PFSK-1 (cell line): ENCODE data around the gene MTTP.

Source experiments
- FOXP2 ChIP-seq: optimal IDR thresholded peaks from 2 replicates; pipeline ENCODE3; 2011; ENCODE audit warnings: borderline replicate concordance, control low read depth, inconsistent platforms; ENCODE audit not compliant: insufficient read depth; ENCODE audit errors: extremely low read length, extremely low read depth
- POLR2AphosphoS5 ChIP-seq: IDR thresholded peaks from 2 replicates; pipeline ENCODE4 v1.6.1; 2012; ENCODE audit warnings: low read depth, mild to moderate bottlenecking, control low read depth, low read length, moderate library complexity
- SIN3A ChIP-seq: IDR thresholded peaks from 2 replicates; pipeline ENCODE4 v1.6.1; 2012; ENCODE audit warnings: mild to moderate bottlenecking, low read length, moderate library complexity, borderline replicate concordance; ENCODE audit not compliant: insufficient read depth
- TAF1 ChIP-seq: IDR thresholded peaks from 2 replicates; pipeline ENCODE4 v1.6.1; 2012; ENCODE audit warnings: low read length, control low read depth, borderline replicate concordance; ENCODE audit not compliant: insufficient read depth
- TF ChIP-seq, protein P1 (sequence below), 2 experiments: IDR thresholded peaks; 2 replicates each; pipeline versions ENCODE4 v1.6.1 to v1.8.0; 2011 to 2012; ENCODE audit warnings: low read depth in 2 of 2, low read length in 2 of 2, control low read depth in 1 of 2, inconsistent platforms in 1 of 2, mild to moderate bottlenecking in 1 of 2, moderate library complexity in 1 of 2; ENCODE audit not compliant: insufficient read depth in 1 of 2

Gene MTTP

DNA sequence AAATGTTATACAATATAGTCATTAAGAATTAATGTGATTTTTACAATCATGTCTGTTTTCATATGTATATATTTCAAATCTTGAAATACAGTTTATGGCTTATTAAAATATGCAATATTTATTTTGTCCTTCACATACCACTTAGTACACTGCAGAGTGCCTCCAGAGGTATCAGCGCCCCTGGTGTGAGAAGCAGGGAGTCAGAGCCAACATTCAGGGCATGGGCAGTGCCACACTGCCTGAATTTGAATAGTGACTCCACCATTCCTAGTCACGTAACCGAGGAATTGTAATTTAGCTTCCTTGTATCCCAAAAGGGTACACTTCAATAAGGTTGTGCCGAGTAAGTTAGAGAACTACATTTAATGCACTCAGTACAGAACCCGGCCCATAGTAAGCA, 87.3 kb downstream of the MTTP start:
- no peak for TF ChIP-seq FOXP2
- TF ChIP-seq, protein P1, sequence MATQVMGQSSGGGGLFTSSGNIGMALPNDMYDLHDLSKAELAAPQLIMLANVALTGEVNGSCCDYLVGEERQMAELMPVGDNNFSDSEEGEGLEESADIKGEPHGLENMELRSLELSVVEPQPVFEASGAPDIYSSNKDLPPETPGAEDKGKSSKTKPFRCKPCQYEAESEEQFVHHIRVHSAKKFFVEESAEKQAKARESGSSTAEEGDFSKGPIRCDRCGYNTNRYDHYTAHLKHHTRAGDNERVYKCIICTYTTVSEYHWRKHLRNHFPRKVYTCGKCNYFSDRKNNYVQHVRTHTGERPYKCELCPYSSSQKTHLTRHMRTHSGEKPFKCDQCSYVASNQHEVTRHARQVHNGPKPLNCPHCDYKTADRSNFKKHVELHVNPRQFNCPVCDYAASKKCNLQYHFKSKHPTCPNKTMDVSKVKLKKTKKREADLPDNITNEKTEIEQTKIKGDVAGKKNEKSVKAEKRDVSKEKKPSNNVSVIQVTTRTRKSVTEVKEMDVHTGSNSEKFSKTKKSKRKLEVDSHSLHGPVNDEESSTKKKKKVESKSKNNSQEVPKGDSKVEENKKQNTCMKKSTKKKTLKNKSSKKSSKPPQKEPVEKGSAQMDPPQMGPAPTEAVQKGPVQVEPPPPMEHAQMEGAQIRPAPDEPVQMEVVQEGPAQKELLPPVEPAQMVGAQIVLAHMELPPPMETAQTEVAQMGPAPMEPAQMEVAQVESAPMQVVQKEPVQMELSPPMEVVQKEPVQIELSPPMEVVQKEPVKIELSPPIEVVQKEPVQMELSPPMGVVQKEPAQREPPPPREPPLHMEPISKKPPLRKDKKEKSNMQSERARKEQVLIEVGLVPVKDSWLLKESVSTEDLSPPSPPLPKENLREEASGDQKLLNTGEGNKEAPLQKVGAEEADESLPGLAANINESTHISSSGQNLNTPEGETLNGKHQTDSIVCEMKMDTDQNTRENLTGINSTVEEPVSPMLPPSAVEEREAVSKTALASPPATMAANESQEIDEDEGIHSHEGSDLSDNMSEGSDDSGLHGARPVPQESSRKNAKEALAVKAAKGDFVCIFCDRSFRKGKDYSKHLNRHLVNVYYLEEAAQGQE (IDR thresholded peaks at IDR 0.05; ENCODE audit: insufficient read depth in 1 of 2, low read depth in 2 of 2, low read length in 2 of 2): no peak
- no peak for TF ChIP-seq POLR2AphosphoS5
- TF ChIP-seq TAF1: no peak
- TF ChIP-seq SIN3A: no peak

DNA sequence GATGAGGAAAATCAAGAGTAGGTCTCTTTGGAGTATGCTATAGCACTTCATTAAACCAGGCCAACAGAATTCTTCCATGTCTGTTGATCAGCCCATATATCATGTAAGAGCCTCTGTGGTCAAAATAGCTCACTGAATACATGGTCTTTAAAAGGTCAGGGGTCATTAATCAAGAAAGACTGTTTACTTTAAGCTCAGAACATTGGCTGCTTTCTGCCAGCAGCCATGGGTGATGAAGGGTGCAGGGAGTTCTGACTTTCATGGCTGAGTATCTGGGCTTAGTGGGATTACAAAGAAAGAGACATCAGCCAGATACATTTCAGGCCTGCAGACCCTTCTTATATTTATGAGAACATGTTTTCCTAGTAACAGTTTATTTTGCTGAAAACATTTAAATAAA, 90.1 kb downstream of the MTTP start:
- TF ChIP-seq TAF1: no peak
- TF ChIP-seq POLR2AphosphoS5: no peak
- no peak for TF ChIP-seq FOXP2
- TF ChIP-seq SIN3A: no peak
- TF ChIP-seq, protein P1 (IDR thresholded peaks at IDR 0.05; ENCODE audit: insufficient read depth in 1 of 2, low read depth in 2 of 2, low read length in 2 of 2): no peak

DNA sequence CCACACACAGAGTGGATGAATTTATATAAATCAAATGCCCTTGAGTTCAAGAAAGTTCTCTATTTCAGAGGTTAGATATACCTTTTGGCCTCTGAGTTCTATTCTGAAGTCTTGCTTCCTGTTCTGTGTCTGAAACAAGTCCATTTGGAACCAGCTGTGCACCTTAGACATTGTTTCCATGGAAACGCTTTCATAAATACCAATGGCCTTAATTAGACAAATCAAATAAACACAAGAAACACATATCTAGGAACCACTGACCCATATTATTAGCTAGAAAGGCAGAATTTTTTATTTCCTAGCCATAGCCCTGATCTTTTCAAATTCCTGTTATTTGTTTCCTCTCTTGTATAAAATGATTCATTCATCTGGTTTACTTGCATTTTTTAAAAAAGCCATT, 91.4 kb downstream of the MTTP start:
- TF ChIP-seq FOXP2: no peak
- TF ChIP-seq POLR2AphosphoS5: no peak
- TF ChIP-seq, protein P1 (IDR thresholded peaks at IDR 0.05; ENCODE audit: insufficient read depth in 1 of 2, low read depth in 2 of 2, low read length in 2 of 2): no peak
- TF ChIP-seq TAF1: no peak
- TF ChIP-seq SIN3A: no peak

DNA sequence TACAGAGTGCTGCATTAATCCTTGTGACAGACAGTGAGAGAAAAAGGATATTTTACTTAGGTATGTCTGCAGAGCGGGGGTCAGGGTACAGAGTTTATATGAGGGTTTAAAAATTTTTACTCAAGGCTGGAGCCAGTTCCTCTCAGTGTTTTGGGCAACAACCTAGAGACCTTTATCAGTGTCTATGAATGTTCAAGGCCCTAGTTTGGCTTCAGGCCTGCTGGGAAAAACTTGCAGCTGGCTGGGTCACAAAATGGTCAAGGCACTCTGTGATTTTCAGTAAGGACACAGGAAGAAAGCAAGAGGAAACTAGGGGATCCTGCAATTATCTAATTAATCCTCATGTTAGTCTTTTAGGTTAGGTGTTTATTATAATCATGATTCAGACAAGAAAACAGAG, 93.8 kb downstream of the MTTP start:
- TF ChIP-seq TAF1 (no peak), POLR2AphosphoS5 (no peak), FOXP2 (no peak), SIN3A (no peak)
- TF ChIP-seq, protein P1 (IDR thresholded peaks at IDR 0.05; ENCODE audit: insufficient read depth in 1 of 2, low read depth in 2 of 2, low read length in 2 of 2): no peak

DNA sequence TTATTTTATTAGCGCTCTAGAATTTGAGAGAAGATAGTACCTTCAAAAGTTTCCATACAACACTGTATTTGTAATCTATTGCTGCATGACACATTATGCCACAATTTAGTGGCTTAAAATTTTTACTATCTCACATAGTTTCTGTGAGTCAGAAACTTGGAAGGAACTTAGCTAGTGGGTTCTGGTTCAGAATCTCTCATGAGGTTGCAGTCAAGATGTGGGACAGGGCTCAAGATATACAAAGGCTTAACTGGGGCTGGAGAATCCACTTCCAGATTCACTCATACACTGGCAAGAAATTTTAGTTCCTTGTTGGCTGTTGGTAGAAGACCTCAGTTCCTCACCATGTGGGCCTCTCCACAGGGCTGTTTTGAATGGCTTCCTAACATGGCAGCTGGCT, 94.5 kb downstream of the MTTP start:
- no peak for TF ChIP-seq SIN3A
- TF ChIP-seq, protein P1 (IDR thresholded peaks at IDR 0.05; ENCODE audit: insufficient read depth in 1 of 2, low read depth in 2 of 2, low read length in 2 of 2): no peak
- TF ChIP-seq POLR2AphosphoS5: no peak
- no peak for TF ChIP-seq TAF1
- no peak for TF ChIP-seq FOXP2
